BJ (cell line): Measurements from ENCODE around the gene STK24. TPM values are rescaled to one million over a fixed set of nuclear protein-coding genes. Genes with fewer than 3 reads are reported as not detected.

Experiments used
- CTCF ChIA-PET: fragments of 350-600 bp; formaldehyde crosslinking; extraction: SDS; loops from one replicate; lab custom pipeline; 2021; ENCODE audit warnings: antibody characterized with exemption, inconsistent platforms; lab: Yijun Ruan, JAX
- POLR2A ChIA-PET: fragments of 300-600 bp; sonication (Branson Sonifier 250); formaldehyde crosslinking; extraction: SDS; loops from one replicate; lab custom pipeline; 2021; ENCODE audit warnings: antibody characterized with exemption; lab: Charles Lee
- DNase-seq: peaks from one replicate; pipeline ENCODE4 v3.0.0-alpha.2; 2011; ENCODE audit warnings: low read depth
- H3K27me3 ChIP-seq: 2 replicates; pipeline ENCODE4 v1.6.0; 2011; ENCODE audit warnings: low read length; ENCODE audit not compliant: control insufficient read depth, insufficient read depth
- H3K36me3 ChIP-seq: 2 replicates; pipeline ENCODE4 v1.5.1; 2011; ENCODE audit warnings: low read length; ENCODE audit not compliant: control insufficient read depth, insufficient read depth
- H3K4me3 ChIP-seq: 2 replicates; pipeline ENCODE4 v1.5.1; 2011; ENCODE audit warnings: low read depth, mild to moderate bottlenecking, control low read depth, low read length
- CTCF ChIP-seq: IDR thresholded peaks from 2 replicates; pipeline ENCODE4 v1.5.1; 2011; ENCODE audit warnings: low read depth, mild to moderate bottlenecking, control low read depth, inconsistent platforms, low read length, moderate library complexity; ENCODE audit not compliant: insufficient read depth
- polyA plus RNA-seq: library from polyadenylated mRNA; depleted of rRNA; stranded (reverse); fragments of >200 nt; gene quantifications from 2 replicates; pipeline ENCODE4 v1.2.3, GENCODE V29; 2011

STK24 gene
- polyA plus RNA-seq, 1 experiment, result 32.8 TPM

DNA sequence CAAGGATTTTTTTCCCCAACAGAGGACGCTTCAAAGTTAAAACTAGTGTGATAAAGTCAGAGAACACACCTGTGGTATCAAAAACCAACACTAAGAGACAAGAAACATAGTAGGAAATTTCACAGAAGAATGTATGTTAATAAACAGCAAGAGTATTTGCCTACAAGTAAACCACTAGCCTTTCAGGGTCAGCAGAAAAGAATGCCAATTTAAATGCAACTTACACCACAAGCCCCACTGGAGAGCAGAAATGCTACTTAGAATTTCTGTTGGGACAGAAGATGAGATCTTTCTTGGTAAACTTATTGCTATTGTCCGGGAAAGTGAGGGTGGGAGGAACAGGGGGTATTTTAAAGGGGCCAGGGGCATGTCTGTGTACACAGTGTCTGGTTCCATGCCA is 68.6 kb downstream of the STK24 start:
- TF ChIP-seq CTCF, result no peak
- Histone ChIP-seq H3K36me3 (peaks cover 2% of the 10 kb centered on the region), H3K4me3 (no peak overlapping the region)

GRCh38 chr13:98507282-98507797 is 69.6 kb downstream of the STK24 start:
- ChIA-PET POLR2A (interaction anchor here (0.6 kb wide), 1 partner anchor 90 kb away, joined by 3 read pairs; no protein-coding TSS in a partner anchor), CTCF (interaction anchor here (1.0 to 1.8 kb wide), 3 partner anchors 19 to 146 kb away, joined by 4 to 5 read pairs (median 4); no protein-coding TSS in a partner anchor)
- DNase-seq, result no peak
- H3K27me3 ChIP-seq, result no peaks in the 10 kb centered on the region
- no peak for TF ChIP-seq CTCF
- H3K4me3 ChIP-seq, result no peak overlapping the region
- no peaks in the 10 kb centered on the region for H3K36me3 ChIP-seq

More for the DNA sequence above, 68.6 kb downstream of the STK24 start:
- DNase-seq, result no peak
- POLR2A ChIA-PET, result no interaction called here
- no peaks in the 10 kb centered on the region for H3K27me3 ChIP-seq
- CTCF ChIA-PET, result interaction anchor here (0.7 to 1.8 kb wide), 4 partner anchors 9 to 29 kb away, joined by 3 to 5 read pairs (median 4); no protein-coding TSS in a partner anchor

- DNase-seq, result no peak
- ChIA-PET POLR2A (interaction anchor here (0.6 kb wide), 1 partner anchor 91 kb away, joined by 3 read pairs; no protein-coding TSS in a partner anchor), CTCF (interaction anchor here (1.2 to 3.1 kb wide), 4 partner anchors 17 to 147 kb away, joined by 3 to 10 read pairs (median 6); no protein-coding TSS in a partner anchor)
- no peak for TF ChIP-seq CTCF
- Histone ChIP-seq H3K27me3 (no peaks in the 10 kb centered on the region), H3K4me3 (no peak overlapping the region), H3K36me3 (no peaks in the 10 kb centered on the region)
Measured at GRCh38 chr13:98506728-98507230, 70.1 kb downstream of the STK24 start.

DNA sequence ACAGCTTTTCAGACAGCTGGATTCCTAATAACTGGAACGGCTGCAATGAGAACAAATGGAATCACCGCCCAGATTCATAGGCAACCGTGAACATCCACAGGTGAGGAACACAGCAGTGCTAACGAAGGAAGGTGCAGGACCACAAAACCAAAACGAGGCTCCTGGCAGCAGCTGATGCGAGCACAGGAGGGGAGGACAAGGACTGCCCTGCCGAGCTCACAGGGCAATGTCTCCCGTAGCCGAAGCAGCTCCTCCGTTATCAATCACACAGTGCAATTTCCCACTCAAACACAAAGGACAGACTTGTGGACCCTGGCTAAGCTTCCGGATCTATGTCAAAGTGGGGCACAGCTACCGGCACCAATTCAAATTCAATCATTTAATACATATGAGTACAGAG is 70.6 kb downstream of the STK24 start:
- Histone ChIP-seq H3K4me3 (no peak overlapping the region), H3K27me3 (no peaks in the 10 kb centered on the region), H3K36me3 (no peaks in the 10 kb centered on the region)
- ChIA-PET POLR2A (no interaction called here), CTCF (interaction anchor here (1.2 to 3.1 kb wide), 4 partner anchors 17 to 147 kb away, joined by 3 to 10 read pairs (median 6); no protein-coding TSS in a partner anchor)
- TF ChIP-seq CTCF, result no peak
- DNase-seq, result no peak

DNA sequence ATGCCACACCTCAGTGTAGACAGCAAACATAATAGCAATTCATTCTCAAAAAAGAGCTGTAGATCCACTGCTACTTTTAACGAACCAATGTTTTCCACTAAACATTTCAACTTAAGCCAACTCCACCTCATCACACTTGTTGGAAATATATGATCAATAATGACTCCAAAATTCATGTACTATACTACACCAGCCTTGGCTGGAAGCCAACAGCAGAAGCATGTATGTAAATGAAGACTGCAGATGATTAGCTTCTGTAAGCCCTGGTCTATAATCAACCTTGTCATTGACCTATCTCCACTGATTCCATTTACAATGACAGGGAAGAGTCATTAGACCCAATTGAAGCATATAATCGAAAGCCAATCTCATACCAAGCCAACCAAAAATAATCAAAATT is 71.7 kb downstream of the STK24 start:
- CTCF ChIA-PET, result interaction anchor here (0.9 to 3.1 kb wide), 4 partner anchors 16 to 54 kb away, joined by 3 to 10 read pairs (median 6); no protein-coding TSS in a partner anchor
- no peak for DNase-seq
- POLR2A ChIA-PET, result interaction anchor here (0.5 kb wide), 1 partner anchor 9 kb away, joined by 5 read pairs; no protein-coding TSS in a partner anchor
- Histone ChIP-seq H3K4me3 (no peak overlapping the region), H3K36me3 (no peaks in the 10 kb centered on the region), H3K27me3 (no peaks in the 10 kb centered on the region)
- no peak for TF ChIP-seq CTCF
